ENCODE measurements around the gene ESAM.

- TF ChIP-seq NR2C1 (IDR thresholded peaks at IDR 0.05), result no peak
- no peak for TF ChIP-seq SP1 (IDR thresholded peaks at IDR 0.05; ENCODE audit: low read depth, low read length)
- TF ChIP-seq TARDBP (IDR thresholded peaks at IDR 0.05; ENCODE audit: borderline replicate concordance), result no peak
- no peak for TF ChIP-seq BCL3 (IDR thresholded peaks at IDR 0.05; ENCODE audit: borderline replicate concordance, insufficient read depth, low read depth, low read length, poor library complexity, severe bottlenecking)
- TF ChIP-seq, protein P1, sequence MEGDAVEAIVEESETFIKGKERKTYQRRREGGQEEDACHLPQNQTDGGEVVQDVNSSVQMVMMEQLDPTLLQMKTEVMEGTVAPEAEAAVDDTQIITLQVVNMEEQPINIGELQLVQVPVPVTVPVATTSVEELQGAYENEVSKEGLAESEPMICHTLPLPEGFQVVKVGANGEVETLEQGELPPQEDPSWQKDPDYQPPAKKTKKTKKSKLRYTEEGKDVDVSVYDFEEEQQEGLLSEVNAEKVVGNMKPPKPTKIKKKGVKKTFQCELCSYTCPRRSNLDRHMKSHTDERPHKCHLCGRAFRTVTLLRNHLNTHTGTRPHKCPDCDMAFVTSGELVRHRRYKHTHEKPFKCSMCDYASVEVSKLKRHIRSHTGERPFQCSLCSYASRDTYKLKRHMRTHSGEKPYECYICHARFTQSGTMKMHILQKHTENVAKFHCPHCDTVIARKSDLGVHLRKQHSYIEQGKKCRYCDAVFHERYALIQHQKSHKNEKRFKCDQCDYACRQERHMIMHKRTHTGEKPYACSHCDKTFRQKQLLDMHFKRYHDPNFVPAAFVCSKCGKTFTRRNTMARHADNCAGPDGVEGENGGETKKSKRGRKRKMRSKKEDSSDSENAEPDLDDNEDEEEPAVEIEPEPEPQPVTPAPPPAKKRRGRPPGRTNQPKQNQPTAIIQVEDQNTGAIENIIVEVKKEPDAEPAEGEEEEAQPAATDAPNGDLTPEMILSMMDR (IDR thresholded peaks at IDR 0.05 in 2 of 3, conservative IDR thresholded peaks at IDR 0.05 in 1 of 3; ENCODE audit: control insufficient read depth in 2 of 3, extremely low read depth in 1 of 3, insufficient read depth in 1 of 3, low read depth in 3 of 3, low read length in 3 of 3), result no peak
Observed at GRCh38 chr11:124743050-124743449, 19.0 kb downstream of the ESAM start.

All from GM12878 (cell line).